CD4-positive, alpha-beta T cell (primary cell): ENCODE measurements around the gene GCLC. TPM values are rescaled to one million over a fixed set of nuclear protein-coding genes. Genes with fewer than 3 reads are reported as not detected.

Experiments used
- ATAC-seq: fragments of 200-7000 bp; cut with Tn5 transposase; one replicate; pipeline ENCODE4 v1.10.0; 2022; ENCODE audit warnings: mild to moderate bottlenecking; ENCODE audit not compliant: poor library complexity
- CTCF ChIA-PET: fragments of 350-600 bp; sonication (Branson Sonifier 250); formaldehyde crosslinking; loops from one replicate; lab custom pipeline; 2021; ENCODE audit warnings: antibody characterized with exemption, inconsistent platforms; lab: Charles Lee
- POLR2A ChIA-PET: fragments of 350-600 bp; sonication (Branson Sonifier 250); formaldehyde crosslinking; loops from one replicate; lab custom pipeline; 2021; ENCODE audit warnings: antibody characterized with exemption, inconsistent platforms; lab: Charles Lee
- DNase-seq, 14 experiments: peaks; one replicate each; pipeline ENCODE4 v3.0.0-alpha.2; 2013 to 2020; ENCODE audit warnings: mixed read lengths in 2 of 14
- H3K27ac ChIP-seq, 2 donors: one replicate each; pipeline versions ENCODE4 v1.5.1 to v1.7.0; 2013; ENCODE audit warnings: low read length in 2 of 2, low read depth in 1 of 2, mild to moderate bottlenecking in 1 of 2
- H3K27me3 ChIP-seq, 2 experiments: 1 replicate in 1 of 2; 2 replicates in 1 of 2; pipeline versions ENCODE4 v1.6.1 to v1.7.0; 2013; ENCODE audit warnings: low read length in 2 of 2, control low read depth in 1 of 2, mild to moderate bottlenecking in 1 of 2, moderate library complexity in 1 of 2; ENCODE audit not compliant: insufficient read depth in 2 of 2, control insufficient read depth in 1 of 2
- H3K36me3 ChIP-seq: one replicate; pipeline ENCODE4 v1.6.1; 2013; ENCODE audit warnings: low read length, control low read depth; ENCODE audit not compliant: insufficient read depth
- H3K4me1 ChIP-seq: one replicate; pipeline ENCODE4 v1.6.1; 2013; ENCODE audit warnings: low read length, control low read depth; ENCODE audit not compliant: insufficient read depth
- H3K4me3 ChIP-seq: one replicate; pipeline ENCODE4 v1.5.1; 2013; ENCODE audit warnings: mild to moderate bottlenecking, low read length, moderate library complexity
- H3K9me3 ChIP-seq, 2 experiments: 1 replicate in 1 of 2; 2 replicates in 1 of 2; pipeline versions ENCODE4 v1.6.1 to v1.7.0; 2013; ENCODE audit warnings: low read length in 2 of 2, mild to moderate bottlenecking in 2 of 2, control low read depth in 1 of 2, moderate library complexity in 1 of 2; ENCODE audit not compliant: control insufficient read depth in 1 of 2, insufficient read depth in 1 of 2
- H3K27ac Mint-ChIP-seq: one replicate; pipeline ENCODE4 v1.8.0; 2020; ENCODE audit warnings: mixed read lengths
- H3K27me3 Mint-ChIP-seq: one replicate; pipeline ENCODE4 v1.8.0; 2021; ENCODE audit warnings: mixed read lengths
- H3K36me3 Mint-ChIP-seq: one replicate; pipeline ENCODE4 v1.8.0; 2021; ENCODE audit warnings: low read depth, mixed read lengths
- H3K4me1 Mint-ChIP-seq: one replicate; pipeline ENCODE4 v1.8.0; 2021; ENCODE audit warnings: low read depth, mixed read lengths
- H3K4me3 Mint-ChIP-seq: one replicate; pipeline ENCODE4 v1.8.0; 2020; ENCODE audit warnings: mild to moderate bottlenecking, mixed read lengths
- H3K9me3 Mint-ChIP-seq: one replicate; pipeline ENCODE4 v1.8.0; 2020; ENCODE audit warnings: mixed read lengths
- intact Hi-C, 2 experiments: fragments of 100-400 bp; cut with DNase I in 1 of 2; cut with micrococcal nuclease in 1 of 2; formaldehyde crosslinking; loops; one replicate each; pipeline versions ENCODE4 v1.15.1 to v1.9.0; 2023 to 2025; cut with DNase I, micrococcal nuclease
- total RNA-seq, 174 experiments: library from RNA in 2 of 174; stranded (reverse) in 2 of 174; gene quantifications; one replicate each; pipeline ENCODE4 v1.2.3 and lab custom pipeline; 2021 to 2026
- TF ChIP-seq, protein P1 (sequence below): fragments of 200-600 bp; IDR thresholded peaks from one replicate; pipeline ENCODE4 v1.8.0; 2022; ENCODE audit warnings: antibody characterized with exemption, mild to moderate bottlenecking

The GCLC gene
- total RNA-seq, 2 experiments from 2014 or later = 8.9 to 10.1 TPM

DNA sequence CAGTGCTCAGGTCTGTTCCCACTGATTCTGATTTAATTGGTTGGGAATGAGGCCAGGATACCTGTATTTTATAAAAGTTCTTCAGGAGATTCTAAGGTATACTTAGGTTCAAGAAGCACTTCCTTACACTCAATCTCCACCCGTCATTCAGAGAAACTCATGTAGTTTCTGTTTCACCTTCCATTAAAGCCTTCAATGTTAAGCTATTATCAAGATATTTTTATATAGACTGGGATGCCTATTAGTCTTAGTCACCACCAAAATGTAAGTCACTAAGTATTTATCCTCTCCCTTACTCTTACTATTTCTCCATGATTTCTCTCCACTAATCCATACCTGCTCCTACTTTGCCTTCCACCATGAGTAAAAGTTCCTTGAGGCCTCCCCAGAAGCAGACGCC, 38.1 kb upstream of the GCLC start:
- no peaks in the 10 kb centered on the region for H3K27me3 Mint-ChIP-seq
- no peak overlapping the region for H3K4me3 Mint-ChIP-seq
- no peaks in the 10 kb centered on the region for H3K27me3 ChIP-seq
- TF ChIP-seq, protein P1, sequence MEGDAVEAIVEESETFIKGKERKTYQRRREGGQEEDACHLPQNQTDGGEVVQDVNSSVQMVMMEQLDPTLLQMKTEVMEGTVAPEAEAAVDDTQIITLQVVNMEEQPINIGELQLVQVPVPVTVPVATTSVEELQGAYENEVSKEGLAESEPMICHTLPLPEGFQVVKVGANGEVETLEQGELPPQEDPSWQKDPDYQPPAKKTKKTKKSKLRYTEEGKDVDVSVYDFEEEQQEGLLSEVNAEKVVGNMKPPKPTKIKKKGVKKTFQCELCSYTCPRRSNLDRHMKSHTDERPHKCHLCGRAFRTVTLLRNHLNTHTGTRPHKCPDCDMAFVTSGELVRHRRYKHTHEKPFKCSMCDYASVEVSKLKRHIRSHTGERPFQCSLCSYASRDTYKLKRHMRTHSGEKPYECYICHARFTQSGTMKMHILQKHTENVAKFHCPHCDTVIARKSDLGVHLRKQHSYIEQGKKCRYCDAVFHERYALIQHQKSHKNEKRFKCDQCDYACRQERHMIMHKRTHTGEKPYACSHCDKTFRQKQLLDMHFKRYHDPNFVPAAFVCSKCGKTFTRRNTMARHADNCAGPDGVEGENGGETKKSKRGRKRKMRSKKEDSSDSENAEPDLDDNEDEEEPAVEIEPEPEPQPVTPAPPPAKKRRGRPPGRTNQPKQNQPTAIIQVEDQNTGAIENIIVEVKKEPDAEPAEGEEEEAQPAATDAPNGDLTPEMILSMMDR = no peak
- no peak for ATAC-seq
- no peak overlapping the region for H3K4me3 ChIP-seq
- no peak for DNase-seq
- H3K27ac Mint-ChIP-seq = no peak overlapping the region
- ChIA-PET CTCF (no interaction called here), POLR2A (no interaction called here)
- H3K36me3 Mint-ChIP-seq = no peaks in the 10 kb centered on the region
- H3K36me3 ChIP-seq = no peaks in the 10 kb centered on the region
- H3K9me3 Mint-ChIP-seq = no peaks in the 10 kb centered on the region
- no peak overlapping the region for H3K27ac ChIP-seq
- H3K4me1 Mint-ChIP-seq = no peaks in the 10 kb centered on the region
- H3K9me3 ChIP-seq = no peaks in the 10 kb centered on the region
- H3K4me1 ChIP-seq = no peaks in the 10 kb centered on the region
- intact Hi-C loops = no loop called here

DNA sequence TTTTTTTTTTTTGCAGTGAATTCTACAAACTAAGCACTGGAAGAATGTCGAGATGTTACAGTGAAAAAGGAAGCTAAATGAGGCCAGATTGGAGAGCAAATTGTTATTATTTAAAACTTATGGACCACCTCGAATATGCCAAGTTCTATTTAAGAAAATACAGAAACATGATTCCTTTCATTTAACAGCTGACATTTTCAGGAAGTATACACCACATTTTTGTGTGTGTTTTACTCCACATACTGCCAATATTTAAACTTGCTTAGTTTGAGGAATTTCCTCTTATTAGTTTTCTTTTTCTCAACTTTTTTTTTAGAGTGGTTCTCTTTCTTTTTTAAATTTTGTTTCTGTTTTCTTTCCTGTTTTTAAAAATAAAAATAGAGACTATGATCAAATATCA, 37.0 kb upstream of the GCLC start:
- no peak overlapping the region for H3K27ac ChIP-seq
- H3K27me3 ChIP-seq = no peaks in the 10 kb centered on the region
- H3K4me1 ChIP-seq = no peaks in the 10 kb centered on the region
- no peaks in the 10 kb centered on the region for H3K9me3 ChIP-seq
- Mint-ChIP-seq H3K9me3 (no peaks in the 10 kb centered on the region), H3K27me3 (no peaks in the 10 kb centered on the region), H3K4me1 (no peaks in the 10 kb centered on the region), H3K27ac (no peak overlapping the region), H3K4me3 (no peak overlapping the region), H3K36me3 (no peaks in the 10 kb centered on the region)
- no peaks in the 10 kb centered on the region for H3K36me3 ChIP-seq
- POLR2A ChIA-PET = no interaction called here
- no peak overlapping the region for H3K4me3 ChIP-seq
- intact Hi-C loops = no loop called here
- TF ChIP-seq, protein P1 = no peak
- ATAC-seq = no peak
- no peak for DNase-seq
- CTCF ChIA-PET = interaction anchor here (1.0 kb wide), 1 partner anchor 53 kb away, joined by 3 read pairs; no protein-coding TSS in a partner anchor

DNA sequence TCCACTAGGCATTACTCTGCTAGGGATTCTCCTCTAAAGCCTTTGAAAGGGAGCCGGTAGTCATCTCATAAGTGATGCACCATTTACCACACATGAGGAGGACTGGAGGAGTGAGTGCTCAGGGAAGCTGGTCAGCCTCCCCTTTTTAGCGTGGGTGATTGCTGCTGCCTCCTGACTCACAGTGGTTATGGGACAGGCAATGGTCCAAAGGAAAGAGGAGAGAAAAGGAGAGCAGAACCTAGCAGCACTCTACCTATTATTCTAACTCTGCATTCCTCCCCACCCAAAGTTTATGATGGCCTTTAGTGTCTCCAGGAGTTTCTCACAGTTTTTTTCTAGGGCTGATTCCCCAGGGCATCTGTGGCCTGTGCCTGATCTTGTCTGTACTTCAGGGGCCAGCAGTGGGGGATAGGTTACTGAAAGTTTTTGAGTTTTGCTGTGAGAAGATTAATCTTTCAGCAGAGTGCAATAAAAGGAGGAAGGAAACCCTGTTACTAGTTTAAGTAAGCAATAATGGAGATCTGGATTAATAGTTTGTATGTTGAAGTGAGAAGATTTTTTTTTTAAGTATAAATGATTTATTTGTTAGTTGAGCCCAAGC, 36.4 kb upstream of the GCLC start:
- TF ChIP-seq, protein P1 = no peak
- Mint-ChIP-seq H3K36me3 (no peaks in the 10 kb centered on the region), H3K27me3 (no peaks in the 10 kb centered on the region), H3K4me1 (no peaks in the 10 kb centered on the region), H3K27ac (no peak overlapping the region), H3K4me3 (no peak overlapping the region), H3K9me3 (no peaks in the 10 kb centered on the region)
- H3K4me3 ChIP-seq = no peak overlapping the region
- H3K9me3 ChIP-seq = no peaks in the 10 kb centered on the region
- intact Hi-C loops = no loop called here
- ChIA-PET CTCF (interaction anchor here (1.0 kb wide), 1 partner anchor 54 kb away, joined by 3 read pairs; no protein-coding TSS in a partner anchor), POLR2A (no interaction called here)
- no peak overlapping the region for H3K27ac ChIP-seq
- H3K27me3 ChIP-seq = no peaks in the 10 kb centered on the region
- DNase-seq = no peak
- ATAC-seq = no peak
- no peaks in the 10 kb centered on the region for H3K4me1 ChIP-seq
- H3K36me3 ChIP-seq = no peaks in the 10 kb centered on the region
